CD14-positive monocyte (primary cell): ENCODE data around the gene MED31. TPM values are rescaled to one million over a fixed set of nuclear protein-coding genes. Genes with fewer than 3 reads are reported as not detected.

ENCODE experiments used
- DNase-seq, 3 donors: peaks; one replicate each; pipeline ENCODE4 v3.0.0-alpha.2; 2011 to 2022
- H2AFZ ChIP-seq: 2 replicates; pipeline ENCODE4 v1.6.0; 2012; ENCODE audit warnings: mild to moderate bottlenecking, low read depth, low read length, inconsistent platforms; ENCODE audit not compliant: insufficient read depth, poor library complexity, severe bottlenecking
- H3K27ac ChIP-seq, 2 donors: 1 replicate in 1 of 2; 2 replicates in 1 of 2; pipeline ENCODE4 v1.5.1; 2012 to 2013; ENCODE audit warnings: low read length in 2 of 2, control low read depth in 1 of 2, inconsistent platforms in 1 of 2, low read depth in 1 of 2, mild to moderate bottlenecking in 1 of 2
- H3K27me3 ChIP-seq, 2 donors: one replicate each; pipeline versions ENCODE4 v1.6.0 to v1.6.1; 2011 to 2013; ENCODE audit warnings: low read length in 2 of 2; ENCODE audit not compliant: control insufficient read depth in 2 of 2, insufficient read depth in 2 of 2
- H3K36me3 ChIP-seq, 2 donors: replicated peaks in 1 of 2; 1 replicate in 1 of 2; 2 replicates in 1 of 2; pipeline versions ENCODE4 v1.5.1 to v1.6.1; 2012 to 2013; ENCODE audit warnings: low read length in 2 of 2, control low read depth in 1 of 2, inconsistent platforms in 1 of 2, mild to moderate bottlenecking in 1 of 2; ENCODE audit not compliant: insufficient read depth in 2 of 2, control insufficient read depth in 1 of 2
- H3K4me1 ChIP-seq, 2 donors: 1 replicate in 1 of 2; 2 replicates in 1 of 2; pipeline versions ENCODE4 v1.5.1 to v1.6.1; 2012 to 2013; ENCODE audit warnings: low read length in 2 of 2, control low read depth in 1 of 2, inconsistent platforms in 1 of 2, mild to moderate bottlenecking in 1 of 2, moderate library complexity in 1 of 2; ENCODE audit not compliant: insufficient read depth in 2 of 2, control insufficient read depth in 1 of 2
- H3K4me2 ChIP-seq: replicated peaks from 2 replicates; pipeline ENCODE3; 2012; ENCODE audit warnings: low read length, moderate library complexity, mild to moderate bottlenecking; ENCODE audit not compliant: poor library complexity, severe bottlenecking; ENCODE audit errors: extremely low read depth
- H3K4me3 ChIP-seq, 3 experiments: fragments of 200-600 bp in 1 of 3; sonication (generic) in 1 of 3; replicated peaks in 1 of 3; 1 replicate in 2 of 3; 2 replicates in 1 of 3; pipeline ENCODE4 v1.5.1; 2011 to 2013; ENCODE audit warnings: low read length in 3 of 3, mild to moderate bottlenecking in 3 of 3, control low read depth in 2 of 3, low read depth in 2 of 3, inconsistent platforms in 1 of 3, moderate library complexity in 1 of 3
- H3K79me2 ChIP-seq: 2 replicates; pipeline ENCODE4 v1.6.0; 2012; ENCODE audit warnings: mild to moderate bottlenecking, control low read depth, inconsistent platforms, low read length, moderate library complexity; ENCODE audit not compliant: insufficient read depth
- H3K9ac ChIP-seq: 2 replicates; pipeline ENCODE4 v1.6.0; 2017; ENCODE audit warnings: low read length, mild to moderate bottlenecking; ENCODE audit not compliant: insufficient read depth, poor library complexity, severe bottlenecking
- H3K9me3 ChIP-seq, 2 donors: replicated peaks in 1 of 2; 1 replicate in 1 of 2; 2 replicates in 1 of 2; pipeline versions ENCODE4 v1.5.1 to v1.6.1; 2012 to 2013; ENCODE audit warnings: low read length in 2 of 2, control low read depth in 1 of 2; ENCODE audit not compliant: control insufficient read depth in 1 of 2, insufficient read depth in 1 of 2
- H4K20me1 ChIP-seq: 2 replicates; pipeline ENCODE4 v1.6.0; 2012; ENCODE audit warnings: mild to moderate bottlenecking, low read length, control low read depth, moderate library complexity; ENCODE audit not compliant: insufficient read depth
- H3K27ac Mint-ChIP-seq, 7 donors: one replicate each; pipeline ENCODE4 v1.8.0; 2020; ENCODE audit warnings: mild to moderate bottlenecking in 7 of 7, mixed read lengths in 7 of 7, moderate library complexity in 6 of 7, inconsistent platforms in 2 of 7
- H3K27me3 Mint-ChIP-seq, 3 donors: one replicate each; pipeline ENCODE4 v1.8.0; 2021 to 2022; ENCODE audit warnings: low read depth in 3 of 3, mild to moderate bottlenecking in 3 of 3, mixed read lengths in 3 of 3, moderate library complexity in 3 of 3, inconsistent platforms in 1 of 3
- H3K36me3 Mint-ChIP-seq, 2 donors: one replicate each; pipeline ENCODE4 v1.8.0; 2020; ENCODE audit warnings: mixed read lengths in 2 of 2, inconsistent platforms in 1 of 2, mild to moderate bottlenecking in 1 of 2
- H3K4me1 Mint-ChIP-seq: one replicate; pipeline ENCODE4 v1.8.0; 2020; ENCODE audit warnings: mild to moderate bottlenecking, mixed read lengths
- H3K4me3 Mint-ChIP-seq, 2 donors: one replicate each; pipeline ENCODE4 v1.8.0; 2020; ENCODE audit warnings: mild to moderate bottlenecking in 2 of 2, mixed read lengths in 2 of 2, moderate library complexity in 1 of 2
- H3K9me3 Mint-ChIP-seq, 7 donors: one replicate each; pipeline ENCODE4 v1.8.0; 2020 to 2022; ENCODE audit warnings: mixed read lengths in 7 of 7, mild to moderate bottlenecking in 6 of 7, moderate library complexity in 6 of 7, inconsistent platforms in 2 of 7
- WGBS: methylation state at CpG from one replicate; pipeline ENCODE4 v1.1.5; 2013; ENCODE audit warnings: missing lambda C conversion rate; ENCODE audit not compliant: insufficient coverage; 5-methylcytosine and 5-hydroxymethylcytosine counted together
- intact Hi-C, 2 donors: fragments of 100-400 bp; cut with micrococcal nuclease; formaldehyde crosslinking; loops; one replicate each; pipeline versions ENCODE4 v1.15.0 to v1.15.1; 2023
- polyA plus RNA-seq, 3 donors: library from polyadenylated mRNA; depleted of rRNA in 1 of 3; unstranded in 2 of 3; stranded (reverse) in 1 of 3; fragments of 300-500 nt in 2 of 3; fragments of >200 nt in 1 of 3; fragmentation: Illumina TruSeq in 2 of 3; gene quantifications; 1 replicate in 2 of 3; 2 replicates in 1 of 3; pipeline ENCODE4 v1.2.3, GENCODE V29; 2012 to 2021
- TF ChIP-seq, protein P1 (sequence below): fragments of 200-600 bp; IDR thresholded peaks from one replicate; pipeline ENCODE4 v1.8.0; 2022; ENCODE audit warnings: antibody characterized with exemption, mild to moderate bottlenecking

Gene MED31
- polyA plus RNA-seq, 3 donors = 6.8 to 38.2 (median 33.6) TPM

DNA sequence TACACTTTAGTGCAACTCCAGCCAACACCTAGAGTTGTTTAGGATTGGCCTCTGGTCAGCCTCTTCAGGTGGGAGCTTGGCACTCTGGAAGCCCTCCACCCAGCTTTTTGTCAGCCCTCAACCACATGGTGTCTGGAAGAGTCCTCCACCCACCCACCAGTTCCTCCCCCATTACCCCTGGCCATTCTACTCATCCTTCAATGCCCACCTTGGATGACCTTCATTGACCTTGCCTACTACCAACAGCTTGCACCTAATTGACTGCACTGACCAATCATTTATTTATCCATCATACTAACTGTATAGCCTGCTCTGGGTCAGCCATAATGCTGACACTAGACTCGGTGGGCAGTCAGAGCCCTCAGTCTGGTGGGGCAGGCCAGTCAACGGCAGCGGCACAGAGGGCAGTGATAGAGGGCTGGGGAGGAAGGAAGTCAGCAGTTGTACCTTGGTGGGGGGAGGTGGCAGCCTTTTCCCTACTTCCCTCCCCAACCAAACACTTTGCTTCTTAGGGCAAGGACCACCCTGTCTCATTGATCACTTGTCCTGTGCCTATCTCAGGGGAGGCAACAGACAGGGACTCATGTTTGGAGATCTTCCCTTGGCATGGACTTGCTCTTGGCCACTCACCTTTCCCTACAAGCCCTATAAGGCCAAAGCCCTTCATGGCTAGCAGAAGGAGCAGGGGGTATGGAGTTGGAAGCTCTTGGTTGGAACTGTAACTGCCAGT is 32.5 kb upstream of the MED31 start:
- DNase-seq = no peak
- no peak overlapping the region for H3K4me2 ChIP-seq
- no peaks in the 10 kb centered on the region for H3K79me2 ChIP-seq
- WGBS = no CpG with 5 or more reads among the region's 3 CpGs
- no peaks in the 10 kb centered on the region for H4K20me1 ChIP-seq
- Mint-ChIP-seq H3K27me3 (peaks cover 28 to 53% (median 41%) of the 10 kb centered on the region in 3 donors), H3K36me3 (no peaks in the 10 kb centered on the region), H3K4me3 (no peak overlapping the region), H3K9me3 (peaks cover 0 to 2% (median 0%) of the 10 kb centered on the region in 7 donors), H3K27ac (no peak overlapping the region), H3K4me1 (no peaks in the 10 kb centered on the region)
- peaks cover under 1 to 10% of the 10 kb centered on the region in 2 donors for H3K27me3 ChIP-seq
- H3K36me3 ChIP-seq = no peaks in the 10 kb centered on the region
- H3K9ac ChIP-seq = no peak overlapping the region
- TF ChIP-seq, protein P1, sequence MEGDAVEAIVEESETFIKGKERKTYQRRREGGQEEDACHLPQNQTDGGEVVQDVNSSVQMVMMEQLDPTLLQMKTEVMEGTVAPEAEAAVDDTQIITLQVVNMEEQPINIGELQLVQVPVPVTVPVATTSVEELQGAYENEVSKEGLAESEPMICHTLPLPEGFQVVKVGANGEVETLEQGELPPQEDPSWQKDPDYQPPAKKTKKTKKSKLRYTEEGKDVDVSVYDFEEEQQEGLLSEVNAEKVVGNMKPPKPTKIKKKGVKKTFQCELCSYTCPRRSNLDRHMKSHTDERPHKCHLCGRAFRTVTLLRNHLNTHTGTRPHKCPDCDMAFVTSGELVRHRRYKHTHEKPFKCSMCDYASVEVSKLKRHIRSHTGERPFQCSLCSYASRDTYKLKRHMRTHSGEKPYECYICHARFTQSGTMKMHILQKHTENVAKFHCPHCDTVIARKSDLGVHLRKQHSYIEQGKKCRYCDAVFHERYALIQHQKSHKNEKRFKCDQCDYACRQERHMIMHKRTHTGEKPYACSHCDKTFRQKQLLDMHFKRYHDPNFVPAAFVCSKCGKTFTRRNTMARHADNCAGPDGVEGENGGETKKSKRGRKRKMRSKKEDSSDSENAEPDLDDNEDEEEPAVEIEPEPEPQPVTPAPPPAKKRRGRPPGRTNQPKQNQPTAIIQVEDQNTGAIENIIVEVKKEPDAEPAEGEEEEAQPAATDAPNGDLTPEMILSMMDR = no peak
- H3K9me3 ChIP-seq = no peaks in the 10 kb centered on the region
- H3K4me3 ChIP-seq = no peak overlapping the region
- H3K27ac ChIP-seq = no peak overlapping the region
- H2AFZ ChIP-seq = no peak overlapping the region
- intact Hi-C loops = no loop called here
- H3K4me1 ChIP-seq = no peaks in the 10 kb centered on the region

- Histone ChIP-seq H3K36me3 (no peaks in the 10 kb centered on the region), H3K79me2 (no peaks in the 10 kb centered on the region), H3K27ac (no peak overlapping the region), H3K9ac (no peak overlapping the region), H4K20me1 (no peaks in the 10 kb centered on the region), H3K9me3 (no peaks in the 10 kb centered on the region), H3K4me3 (no peak overlapping the region), H3K27me3 (peaks cover 7 to 17% of the 10 kb centered on the region in 2 donors), H3K4me1 (no peaks in the 10 kb centered on the region), H3K4me2 (no peak overlapping the region), H2AFZ (no peak overlapping the region)
- intact Hi-C loops = no loop called here
- Mint-ChIP-seq H3K4me1 (no peaks in the 10 kb centered on the region), H3K27ac (no peak overlapping the region), H3K27me3 (peaks cover 35 to 60% (median 48%) of the 10 kb centered on the region in 3 donors), H3K9me3 (no peaks in the 10 kb centered on the region), H3K4me3 (no peak overlapping the region), H3K36me3 (no peaks in the 10 kb centered on the region)
- no peak for DNase-seq
- TF ChIP-seq, protein P1 = no peak
- no CpG with 5 or more reads among the region's 3 CpGs for WGBS
Observed at GRCh38 chr17:6683081-6683684, 31.8 kb upstream of the MED31 start.
